Measurements from ENCODE around the gene HSD11B1L. TPM values are rescaled to one million over a fixed set of nuclear protein-coding genes. Genes with fewer than 3 reads are reported as not detected.
A peak's percentile ranks its signal among the peaks of the same experiment; 100 is the strongest.

HSD11B1L gene
- total RNA-seq, 1 donor, result 6.5 TPM

DNA sequence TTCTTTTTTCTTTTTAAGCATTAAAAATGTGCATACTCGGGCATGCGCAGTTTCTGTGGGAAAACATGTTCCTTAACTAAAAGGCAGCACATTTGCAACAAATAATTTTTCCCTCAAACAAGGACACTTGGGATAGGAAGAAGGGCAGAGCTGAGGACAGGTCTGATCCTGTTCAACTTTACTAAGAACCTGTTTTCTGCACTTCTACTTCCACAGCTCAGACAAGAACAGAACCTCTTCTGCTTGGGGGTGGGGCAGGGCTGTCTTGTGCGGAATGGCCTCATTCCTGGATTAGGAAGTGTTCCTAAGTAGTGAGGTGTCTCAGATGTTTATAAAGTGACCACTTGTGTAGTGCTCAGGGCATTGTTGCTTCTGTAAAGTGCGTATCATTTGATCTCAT is 39.7 kb upstream of the HSD11B1L start:
- TF ChIP-seq, protein P1, sequence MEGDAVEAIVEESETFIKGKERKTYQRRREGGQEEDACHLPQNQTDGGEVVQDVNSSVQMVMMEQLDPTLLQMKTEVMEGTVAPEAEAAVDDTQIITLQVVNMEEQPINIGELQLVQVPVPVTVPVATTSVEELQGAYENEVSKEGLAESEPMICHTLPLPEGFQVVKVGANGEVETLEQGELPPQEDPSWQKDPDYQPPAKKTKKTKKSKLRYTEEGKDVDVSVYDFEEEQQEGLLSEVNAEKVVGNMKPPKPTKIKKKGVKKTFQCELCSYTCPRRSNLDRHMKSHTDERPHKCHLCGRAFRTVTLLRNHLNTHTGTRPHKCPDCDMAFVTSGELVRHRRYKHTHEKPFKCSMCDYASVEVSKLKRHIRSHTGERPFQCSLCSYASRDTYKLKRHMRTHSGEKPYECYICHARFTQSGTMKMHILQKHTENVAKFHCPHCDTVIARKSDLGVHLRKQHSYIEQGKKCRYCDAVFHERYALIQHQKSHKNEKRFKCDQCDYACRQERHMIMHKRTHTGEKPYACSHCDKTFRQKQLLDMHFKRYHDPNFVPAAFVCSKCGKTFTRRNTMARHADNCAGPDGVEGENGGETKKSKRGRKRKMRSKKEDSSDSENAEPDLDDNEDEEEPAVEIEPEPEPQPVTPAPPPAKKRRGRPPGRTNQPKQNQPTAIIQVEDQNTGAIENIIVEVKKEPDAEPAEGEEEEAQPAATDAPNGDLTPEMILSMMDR (IDR thresholded peaks at IDR 0.05; ENCODE audit: insufficient read depth, low read depth, low read length), result no peak
- DNase-seq (ENCODE audit: low read depth), result no peak
- H3K4me3 ChIP-seq (ENCODE audit: low read depth, low read length), result no peak overlapping the region

DNA sequence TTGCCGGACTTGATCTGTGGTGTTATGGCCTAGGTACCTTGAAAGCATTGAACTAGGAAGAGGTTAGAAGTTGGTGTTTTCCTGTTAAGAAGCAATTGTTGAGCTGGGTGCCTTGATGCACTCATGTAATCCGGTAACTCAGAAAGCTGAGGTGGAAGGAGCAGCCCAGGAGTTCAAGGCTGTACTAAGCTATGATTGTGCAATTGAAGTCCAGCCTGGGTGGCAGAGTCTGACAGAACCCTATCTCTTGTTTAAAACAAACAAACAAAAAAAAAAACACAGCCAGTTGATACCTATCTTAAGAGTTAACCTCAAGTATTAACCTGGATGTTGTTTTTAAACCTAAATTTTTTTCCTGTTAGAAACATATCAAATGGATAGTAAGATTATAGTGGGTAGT is 38.6 kb upstream of the HSD11B1L start:
- TF ChIP-seq, protein P1 (IDR thresholded peaks at IDR 0.05; ENCODE audit: insufficient read depth, low read depth, low read length), result no peak
- DNase-seq (ENCODE audit: low read depth), result peak; percentile 39
- H3K4me3 ChIP-seq (ENCODE audit: low read depth, low read length), result no peak overlapping the region

DNA sequence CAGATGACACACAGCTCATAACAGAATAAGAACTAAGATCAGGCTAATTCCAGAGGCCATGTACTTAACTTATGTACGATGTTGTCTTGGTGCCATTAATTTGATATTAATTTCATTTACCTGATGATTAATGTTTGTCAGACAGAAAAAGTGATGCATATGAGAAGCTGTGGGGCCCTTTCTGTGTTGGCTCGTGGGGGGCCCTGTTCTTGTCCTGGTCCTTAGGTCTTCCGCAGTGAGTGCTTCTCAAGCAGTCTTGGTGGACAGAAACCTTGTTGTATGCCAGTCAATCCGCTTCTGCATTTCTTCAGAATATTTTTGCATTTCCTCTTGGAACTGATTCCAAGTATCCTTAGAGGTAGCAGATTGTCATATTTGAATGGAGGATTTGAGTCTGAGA is 37.8 kb upstream of the HSD11B1L start:
- no peak for DNase-seq (ENCODE audit: low read depth)
- no peak overlapping the region for H3K4me3 ChIP-seq (ENCODE audit: low read depth, low read length)
- TF ChIP-seq, protein P1 (IDR thresholded peaks at IDR 0.05; ENCODE audit: insufficient read depth, low read depth, low read length), result no peak

DNA sequence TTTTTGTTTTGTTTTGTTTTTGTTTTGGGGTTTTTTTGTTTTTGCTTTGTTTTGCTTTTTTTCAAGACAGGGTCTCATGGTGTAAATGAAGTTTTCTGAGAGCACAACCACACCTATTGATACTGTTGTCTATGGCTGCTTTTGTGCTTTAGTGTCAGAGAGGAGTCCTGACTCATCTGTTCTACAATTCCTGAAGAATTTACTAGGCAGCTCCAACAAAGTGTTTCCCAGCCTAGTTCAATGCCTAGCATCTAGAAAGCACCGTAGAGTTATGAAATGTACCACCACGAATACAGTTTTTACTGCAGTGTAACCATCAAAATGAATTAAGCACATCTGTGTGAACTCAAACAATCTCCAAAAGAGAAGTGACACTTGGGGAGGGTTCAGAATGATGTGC is 36.8 kb upstream of the HSD11B1L start:
- TF ChIP-seq, protein P1 (IDR thresholded peaks at IDR 0.05; ENCODE audit: insufficient read depth, low read depth, low read length), result no peak
- no peak overlapping the region for H3K4me3 ChIP-seq (ENCODE audit: low read depth, low read length)
- peak; percentile 17 for DNase-seq (ENCODE audit: low read depth)

DNA sequence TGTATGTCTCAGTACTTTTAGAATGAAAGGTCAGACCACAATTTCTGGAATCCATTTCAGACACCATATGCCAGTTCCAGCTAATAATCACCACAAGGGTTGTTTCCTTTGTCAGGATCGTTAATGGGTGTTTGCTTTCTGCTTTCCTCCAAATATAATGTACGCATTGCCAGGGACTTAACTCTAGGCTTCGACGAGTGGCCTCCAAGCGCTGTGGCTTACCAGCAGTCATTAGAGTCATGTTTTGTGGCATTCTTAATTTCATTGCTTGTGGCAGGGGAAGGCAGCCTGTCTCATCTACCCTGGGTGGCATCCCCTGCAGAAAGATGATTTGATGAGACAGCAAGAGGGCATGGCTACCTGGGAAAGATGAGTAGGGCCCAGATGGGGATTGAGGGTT is 35.4 kb upstream of the HSD11B1L start:
- H3K4me3 ChIP-seq (ENCODE audit: low read depth, low read length), result no peak overlapping the region
- no peak for DNase-seq (ENCODE audit: low read depth)
- TF ChIP-seq, protein P1 (IDR thresholded peaks at IDR 0.05; ENCODE audit: insufficient read depth, low read depth, low read length), result no peak

DNA sequence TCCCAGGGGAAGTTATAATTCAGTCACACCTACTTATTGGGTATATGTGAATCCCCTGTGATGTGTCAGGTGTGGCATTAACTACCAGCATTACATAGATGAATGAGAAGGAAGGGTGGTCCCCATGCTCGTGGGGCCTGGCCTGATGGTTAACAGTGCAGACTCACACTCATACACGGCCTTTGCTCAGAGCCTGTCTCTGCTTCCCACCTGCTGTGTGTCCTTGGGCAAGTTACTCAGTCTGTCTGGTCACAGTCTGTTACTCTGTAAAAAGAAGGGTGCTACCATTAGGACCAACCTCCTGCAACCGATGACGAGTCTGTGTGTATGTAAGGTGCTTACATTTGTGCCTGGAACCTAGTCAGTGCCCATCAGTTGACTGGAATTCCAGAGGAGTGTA is 34.1 kb upstream of the HSD11B1L start:
- no peak overlapping the region for H3K4me3 ChIP-seq (ENCODE audit: low read depth, low read length)
- no peak for DNase-seq (ENCODE audit: low read depth)
- TF ChIP-seq, protein P1 (IDR thresholded peaks at IDR 0.05; ENCODE audit: insufficient read depth, low read depth, low read length), result no peak

DNA sequence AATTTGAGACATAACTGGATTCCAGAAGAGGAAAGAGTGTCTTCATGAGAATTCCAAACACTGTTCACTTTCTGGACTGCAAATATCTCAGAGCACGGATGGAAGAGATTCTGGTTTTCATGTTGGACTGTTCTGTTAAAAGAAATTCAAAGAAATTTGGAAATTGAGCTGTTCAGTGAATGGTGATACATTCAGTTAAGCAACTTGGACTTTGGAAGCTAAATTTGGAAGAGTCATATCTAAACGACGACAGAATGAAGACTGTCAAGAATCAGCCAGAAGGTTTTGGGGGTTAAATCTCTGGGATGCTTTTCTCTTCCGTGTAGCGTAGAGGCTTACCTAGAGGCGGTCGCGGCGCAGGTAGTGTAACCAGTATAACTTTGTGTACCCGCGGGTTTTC is 32.4 kb upstream of the HSD11B1L start:
- H3K4me3 ChIP-seq (ENCODE audit: low read depth, low read length), result no peak overlapping the region
- TF ChIP-seq, protein P1 (IDR thresholded peaks at IDR 0.05; ENCODE audit: insufficient read depth, low read depth, low read length), result no peak
- no peak for DNase-seq (ENCODE audit: low read depth)
